HG02884 (cell line): ENCODE measurements around the gene PRIM2.
"Not testable (repeated sequence)": the region's sequence is repeated elsewhere in the genome, so short reads cannot be mapped to it uniquely, and the experiment has no call there.

Experiments used
- ATAC-seq: cut with Tn5 transposase; IDR thresholded peaks from one replicate; pipeline ENCODE4 v1.9.1; 2021; ENCODE audit warnings: mild to moderate bottlenecking, moderate library complexity; ENCODE audit not compliant: unreplicated experiment

Gene PRIM2

DNA sequence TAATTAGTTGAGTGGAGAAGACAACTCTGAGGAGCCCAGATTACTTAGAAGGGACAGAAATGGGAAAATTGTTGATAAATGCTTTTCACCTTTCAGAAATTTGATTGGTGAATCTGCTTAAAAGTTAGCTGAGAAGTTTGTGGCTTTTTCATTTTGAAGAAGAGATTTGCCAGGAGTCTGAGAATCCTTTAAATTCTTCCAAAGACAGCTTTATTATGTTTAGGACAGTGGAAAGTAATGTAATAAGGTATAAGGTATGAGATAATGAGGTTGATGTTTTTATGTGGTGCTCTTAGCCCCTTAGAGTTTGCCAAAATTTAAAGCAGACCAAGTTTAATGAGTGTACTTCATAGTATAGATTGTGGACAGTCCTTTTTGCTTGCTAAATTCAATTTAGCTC, 42.3 kb downstream of the PRIM2 start:
- not testable (repeated sequence) for ATAC-seq

DNA sequence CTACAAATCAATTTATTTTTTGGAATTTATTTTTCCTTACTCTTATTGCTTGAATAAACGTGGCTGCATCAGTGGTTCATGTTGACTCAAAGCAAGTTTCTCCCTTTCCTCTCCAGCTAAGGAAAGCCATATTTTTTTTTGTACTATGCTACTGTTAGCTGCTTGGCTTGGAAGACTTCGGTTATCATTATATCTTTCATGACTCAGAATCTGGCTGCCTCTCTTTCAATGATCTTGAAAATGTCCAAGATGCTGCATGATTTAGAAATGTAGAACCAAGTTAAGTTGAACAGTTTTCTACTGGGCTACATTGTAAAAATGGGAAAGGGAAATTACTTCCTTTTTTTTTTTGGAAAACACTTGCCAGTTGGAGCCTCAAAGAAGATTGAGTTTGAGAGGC, 44.9 kb downstream of the PRIM2 start:
- ATAC-seq, result not testable (repeated sequence)

DNA sequence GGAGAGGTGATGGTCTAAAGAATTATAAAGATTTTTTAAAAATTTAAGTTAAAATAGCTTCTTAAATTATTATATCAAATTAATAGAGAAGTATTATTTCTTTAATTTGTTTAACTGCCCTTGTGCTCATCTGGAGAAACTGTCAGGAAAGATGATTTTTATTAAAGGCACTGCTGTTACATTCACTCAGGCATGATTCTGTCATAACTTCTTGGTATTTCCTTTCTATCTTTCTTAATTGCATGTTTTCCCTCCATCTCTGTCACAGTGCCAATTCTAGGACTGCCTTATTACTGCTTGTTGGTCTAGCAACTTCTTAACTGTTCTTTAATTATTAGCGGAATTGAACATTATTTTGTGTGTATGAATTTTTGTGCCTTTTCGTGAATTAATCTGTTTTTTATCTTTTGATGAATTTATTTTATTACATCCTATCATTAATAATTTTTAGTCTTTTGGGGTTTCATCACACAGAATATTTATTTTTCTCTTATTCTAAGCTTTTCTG, 47.7 kb downstream of the PRIM2 start:
- ATAC-seq, result not testable (repeated sequence)

DNA sequence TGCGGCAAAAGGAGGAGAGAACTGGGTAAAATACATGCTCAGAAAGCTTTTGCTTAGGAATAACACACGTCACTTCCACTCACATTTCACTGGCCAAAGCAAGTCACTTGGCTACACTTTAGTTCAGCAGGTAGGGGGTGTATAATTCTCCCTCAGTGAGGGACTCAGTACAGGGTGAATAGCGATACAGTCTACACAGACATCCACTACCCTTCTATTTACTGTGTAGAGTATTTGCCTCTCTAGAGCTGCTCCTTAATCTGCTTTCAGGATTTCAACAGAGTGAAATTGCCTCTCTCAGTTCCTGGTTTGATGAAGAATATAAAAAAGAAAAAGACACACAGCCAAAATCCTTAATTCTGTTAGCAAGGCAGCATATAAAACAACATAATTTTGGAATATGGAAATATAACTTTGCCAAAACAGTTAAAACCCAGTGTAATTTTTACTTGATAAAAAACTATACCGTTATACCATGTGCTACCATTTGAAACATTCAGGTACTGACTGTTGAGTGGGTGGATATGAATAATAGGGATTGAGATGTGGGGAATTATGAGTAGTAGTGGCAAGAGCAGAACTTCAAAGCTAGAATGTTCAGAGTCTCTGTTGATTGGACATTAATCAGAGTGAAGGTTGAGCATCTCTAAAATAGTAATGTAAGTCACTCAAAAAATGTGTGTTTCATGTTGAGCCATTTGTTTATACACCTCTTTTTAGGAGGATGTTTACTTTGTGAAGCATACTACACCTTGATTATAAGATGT, 51.7 kb downstream of the PRIM2 start:
- ATAC-seq, result not testable (repeated sequence)

DNA sequence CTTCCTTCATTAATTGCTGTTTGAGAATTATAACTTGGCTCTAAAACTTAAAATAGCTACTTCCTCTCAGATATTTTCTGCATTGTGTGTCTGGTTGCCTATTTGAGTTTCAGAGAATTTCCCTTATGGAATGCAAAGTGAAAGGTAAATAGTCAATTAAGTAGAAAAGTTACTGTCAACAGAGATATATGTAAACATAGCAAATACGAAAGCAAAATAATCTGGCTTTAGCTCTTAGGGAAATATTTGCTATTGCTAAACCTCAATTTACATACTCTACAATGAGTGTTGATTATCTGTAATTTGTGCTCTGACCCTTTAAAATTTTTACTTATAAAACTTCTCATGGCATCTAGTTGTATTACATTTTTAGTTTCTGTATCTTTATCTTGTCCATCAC, 54.3 kb downstream of the PRIM2 start:
- not testable (repeated sequence) for ATAC-seq

DNA sequence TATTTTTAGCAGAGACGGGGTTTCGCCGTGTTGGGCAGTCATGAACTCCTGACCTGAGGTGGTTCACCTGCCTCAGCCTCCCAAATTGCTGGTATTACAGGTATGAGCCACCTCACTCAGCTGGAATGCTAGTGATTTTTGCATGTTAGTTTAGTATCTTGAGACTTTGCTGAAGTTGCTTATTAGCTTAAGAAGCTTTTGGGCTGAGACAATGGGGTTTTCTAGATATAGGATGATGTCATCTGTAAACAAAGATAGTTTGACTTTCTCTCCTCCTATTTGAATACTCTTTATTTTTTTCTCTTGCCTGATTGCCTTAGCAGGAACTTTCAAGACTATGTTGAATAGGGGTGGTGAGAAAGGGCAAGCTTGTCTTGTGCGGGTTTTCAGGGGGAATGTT, 57.3 kb downstream of the PRIM2 start:
- ATAC-seq, result not testable (repeated sequence)

DNA sequence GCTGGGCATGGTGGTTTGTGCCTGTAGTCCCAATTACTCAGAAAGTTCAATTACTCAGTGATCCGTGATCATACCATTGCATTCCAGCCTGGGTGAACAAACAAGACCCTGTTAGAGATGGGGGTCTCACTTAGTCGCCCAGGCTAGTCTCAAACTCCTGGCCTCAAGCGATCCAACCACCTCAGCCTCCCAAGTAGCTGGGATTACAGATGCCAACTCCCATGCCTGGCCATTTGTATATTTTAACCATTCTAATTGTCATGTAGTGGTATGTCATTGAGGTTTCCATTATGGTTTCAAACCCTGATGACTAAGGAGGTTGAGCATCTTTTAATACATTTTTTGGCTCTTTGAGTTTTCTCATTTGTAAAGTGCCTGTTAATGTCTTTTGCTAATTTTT, 58.7 kb downstream of the PRIM2 start:
- not testable (repeated sequence) for ATAC-seq

DNA sequence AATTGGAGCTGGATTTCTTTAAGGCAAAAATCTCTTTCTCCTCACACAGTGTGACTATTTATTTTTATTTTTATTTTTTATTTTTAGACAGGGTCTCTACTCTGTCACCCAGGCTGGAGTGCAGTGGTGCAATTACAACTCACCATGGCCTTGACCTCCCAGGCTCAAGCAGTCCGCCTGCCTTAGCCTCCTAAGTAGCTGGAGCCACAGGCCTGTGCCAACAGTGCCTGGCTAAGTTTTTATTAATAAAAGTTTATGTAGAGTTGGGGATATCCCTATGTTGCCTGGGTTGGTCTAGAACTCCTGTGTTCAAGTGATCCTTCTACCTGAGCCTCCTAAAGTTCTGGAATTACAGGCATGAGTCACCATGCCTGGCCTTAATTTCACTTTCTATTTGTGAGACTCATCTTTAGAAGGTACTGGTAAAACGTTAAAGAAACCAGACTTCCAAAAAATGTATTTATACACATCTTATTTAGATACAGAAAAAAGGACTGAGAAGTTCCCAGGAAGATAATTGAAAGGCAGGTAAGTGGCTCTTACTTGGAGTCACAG, 71.7 kb downstream of the PRIM2 start:
- not testable (repeated sequence) for ATAC-seq

DNA sequence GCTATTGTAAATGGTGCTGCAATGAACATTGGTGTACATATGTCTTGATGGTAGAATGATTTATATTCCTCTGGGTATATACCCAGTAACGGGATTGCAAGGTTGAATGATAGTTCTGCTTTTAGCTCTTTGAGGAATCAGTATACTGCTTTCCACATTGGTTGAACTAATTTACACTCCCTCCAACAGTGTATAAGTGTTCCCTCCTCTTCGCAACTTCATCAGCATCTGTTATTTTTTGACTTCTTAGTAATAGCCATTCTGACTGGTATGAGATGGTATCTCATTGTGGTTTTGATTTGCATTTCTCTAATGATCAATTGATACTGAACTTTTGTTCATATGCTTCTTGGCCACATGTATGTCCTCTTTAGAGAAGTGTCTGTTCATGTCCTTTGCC, 73.4 kb downstream of the PRIM2 start:
- ATAC-seq, result not testable (repeated sequence)

DNA sequence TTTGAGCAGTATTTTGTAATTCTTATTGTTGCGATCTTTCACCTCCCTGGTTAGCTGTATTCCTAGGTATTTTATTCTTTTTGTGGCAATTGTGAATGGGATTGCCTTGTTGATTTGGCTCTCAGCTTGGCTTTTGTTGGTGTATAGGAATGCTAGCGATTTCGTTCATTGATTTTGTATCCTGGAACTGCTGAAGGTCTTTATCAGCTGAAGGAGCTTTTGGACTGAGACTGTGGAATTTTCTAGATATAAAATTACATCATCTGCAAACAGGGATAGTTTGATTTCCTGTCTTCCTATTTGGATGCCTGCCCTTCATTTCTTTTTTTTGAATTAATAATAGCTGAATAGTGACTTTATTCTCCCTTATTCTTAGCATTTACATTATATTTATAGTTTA, 74.6 kb downstream of the PRIM2 start:
- ATAC-seq, result not testable (repeated sequence)

DNA sequence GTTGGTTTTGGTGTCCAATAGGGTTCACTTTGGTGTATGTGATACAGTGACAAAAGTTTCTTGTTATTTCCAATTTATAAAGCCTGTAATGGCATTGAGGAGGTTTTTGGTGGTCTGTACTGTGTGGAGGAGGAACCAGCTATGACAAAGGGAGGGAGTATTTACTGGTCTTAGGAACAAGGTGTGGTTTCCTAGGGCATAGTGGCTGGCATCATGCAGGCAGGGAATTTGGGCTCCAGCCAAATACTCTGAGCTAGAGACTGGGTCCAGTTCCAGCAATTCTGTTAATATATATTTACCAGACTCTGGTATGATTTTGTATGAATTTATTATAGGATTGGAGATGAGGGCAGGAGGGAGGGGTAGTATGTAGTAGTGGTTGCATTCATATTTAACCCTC, 101.9 kb downstream of the PRIM2 start:
- ATAC-seq, result not testable (repeated sequence)

DNA sequence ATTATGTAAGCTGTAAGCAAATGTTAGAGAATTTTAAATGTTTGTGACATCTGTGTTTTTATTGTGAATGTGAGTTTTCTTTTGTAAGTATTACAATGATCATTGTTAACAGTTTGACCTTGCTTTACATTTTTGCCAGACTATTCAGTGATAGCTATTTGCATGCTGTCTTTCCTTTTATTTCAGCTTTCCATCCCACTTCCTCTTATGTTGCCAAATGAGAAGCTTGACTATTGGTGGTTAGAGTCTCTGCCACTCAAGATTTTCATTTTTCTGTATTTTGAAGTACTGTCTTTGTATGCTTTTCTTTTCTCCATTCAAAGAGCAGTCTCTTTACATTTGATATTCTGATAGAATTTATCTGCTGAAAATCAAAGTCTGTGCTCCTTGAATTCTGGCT, 104.1 kb downstream of the PRIM2 start:
- ATAC-seq, result no peak

DNA sequence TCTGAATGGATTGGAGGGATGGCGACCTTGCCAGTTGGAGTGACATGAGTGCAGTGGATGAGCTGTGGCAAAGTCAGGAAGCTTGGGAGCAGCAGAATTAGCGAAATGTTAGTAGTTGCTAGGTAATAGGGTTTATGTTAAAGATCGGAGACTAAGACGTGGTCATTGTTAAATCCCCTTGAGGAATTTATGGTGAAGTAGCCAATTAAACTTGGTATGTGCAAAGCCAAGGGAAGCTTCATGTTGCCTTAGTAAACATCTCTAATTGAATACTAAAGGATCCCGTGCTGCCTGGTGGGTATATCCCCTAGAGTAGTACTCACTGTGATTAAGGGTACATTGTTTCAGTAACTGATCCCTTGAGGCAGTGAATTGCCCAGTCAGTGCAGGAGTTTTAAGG, 106.0 kb downstream of the PRIM2 start:
- ATAC-seq, result no peak

DNA sequence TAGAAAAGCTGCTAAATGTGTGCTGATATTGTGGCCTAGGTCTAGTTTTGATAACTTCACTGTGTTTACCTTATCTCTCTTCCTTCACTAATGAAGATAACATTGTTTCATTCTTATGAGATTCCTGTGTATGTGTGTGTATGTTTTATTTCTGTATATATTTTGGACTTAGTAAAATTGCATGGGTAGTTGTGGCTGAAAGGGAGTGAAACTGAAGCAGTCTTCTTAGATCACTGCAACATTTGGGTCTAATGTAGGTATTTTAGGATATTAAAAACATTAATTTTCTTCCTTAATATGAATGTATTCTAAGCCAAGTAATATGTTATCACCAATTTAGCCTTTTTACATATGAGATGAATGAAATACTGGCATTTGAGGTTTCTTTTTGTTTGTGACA, 114.3 kb downstream of the PRIM2 start:
- ATAC-seq, result not testable (repeated sequence)

DNA sequence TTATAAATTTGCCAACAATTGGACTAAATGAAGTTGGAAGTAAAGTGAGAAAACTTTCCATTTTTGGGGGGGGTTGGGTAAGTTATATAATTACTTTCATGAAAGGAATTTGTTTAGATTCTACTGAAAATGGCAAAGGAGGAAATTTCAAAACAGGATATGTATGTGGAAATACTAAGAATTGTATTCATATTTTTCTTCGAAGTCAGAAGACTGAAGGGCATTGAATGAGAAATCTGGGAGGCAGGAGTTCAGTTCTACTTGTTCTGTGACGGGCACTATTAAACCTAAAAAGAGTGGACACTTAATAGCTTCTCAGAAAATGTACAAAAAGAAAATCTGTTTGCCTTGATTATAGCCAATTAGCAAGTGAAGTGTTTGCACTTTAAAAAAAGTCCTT, 114.7 kb downstream of the PRIM2 start:
- no peak for ATAC-seq

DNA sequence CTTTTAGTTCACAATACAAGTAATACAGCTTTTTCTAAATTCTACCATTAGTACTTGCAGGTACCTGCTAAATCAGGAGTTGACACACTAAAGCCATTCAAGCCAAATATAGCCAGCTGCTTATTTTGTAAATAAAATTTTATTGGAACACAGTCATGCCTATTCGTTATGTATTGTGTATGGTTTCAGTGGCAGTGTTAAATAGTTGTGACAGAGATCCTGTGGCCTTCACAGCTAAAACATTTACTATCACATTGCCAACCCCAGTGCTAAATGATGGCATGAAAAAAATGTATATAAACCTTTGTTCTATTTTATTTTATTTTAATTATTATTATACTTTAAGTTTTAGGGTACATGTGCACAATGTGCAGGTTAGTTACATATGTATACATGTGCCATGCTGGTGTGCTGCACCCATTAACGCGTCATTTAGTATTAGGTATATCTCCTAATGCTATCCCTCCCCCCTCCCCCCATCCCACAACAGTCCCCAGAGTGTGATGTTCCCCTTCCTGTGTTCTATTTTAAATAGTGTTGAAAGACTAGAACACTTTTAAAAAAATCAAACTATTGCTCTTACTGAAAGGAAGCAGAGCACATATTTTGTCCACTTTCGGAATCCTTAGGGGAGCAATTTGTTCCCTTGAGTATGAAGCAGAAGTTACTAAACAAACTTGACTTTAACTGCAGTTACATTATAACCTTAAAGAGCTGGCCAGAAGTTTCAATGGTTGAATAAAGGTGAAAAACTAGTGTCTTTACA, 115.7 kb downstream of the PRIM2 start:
- ATAC-seq, result no peak

DNA sequence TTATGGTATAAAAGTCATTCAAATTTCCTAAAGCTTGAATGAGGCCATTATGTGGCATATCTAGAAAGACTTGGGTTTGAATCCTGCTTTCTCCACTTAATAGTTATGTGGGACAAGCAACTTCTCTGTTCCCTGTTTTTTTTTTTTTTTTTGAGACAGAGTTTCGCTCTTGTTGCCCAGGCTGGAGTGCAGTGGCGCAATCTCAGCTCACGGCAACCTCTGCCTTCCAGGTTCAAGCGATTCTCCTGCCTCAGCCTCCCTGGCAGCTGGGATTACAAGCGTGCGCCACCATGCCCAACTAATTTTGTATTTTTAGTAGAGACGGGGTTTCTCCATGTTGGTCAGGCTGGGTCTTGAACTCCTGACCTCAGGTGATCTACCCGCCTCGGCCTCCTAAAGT, 116.4 kb downstream of the PRIM2 start:
- not testable (repeated sequence) for ATAC-seq

DNA sequence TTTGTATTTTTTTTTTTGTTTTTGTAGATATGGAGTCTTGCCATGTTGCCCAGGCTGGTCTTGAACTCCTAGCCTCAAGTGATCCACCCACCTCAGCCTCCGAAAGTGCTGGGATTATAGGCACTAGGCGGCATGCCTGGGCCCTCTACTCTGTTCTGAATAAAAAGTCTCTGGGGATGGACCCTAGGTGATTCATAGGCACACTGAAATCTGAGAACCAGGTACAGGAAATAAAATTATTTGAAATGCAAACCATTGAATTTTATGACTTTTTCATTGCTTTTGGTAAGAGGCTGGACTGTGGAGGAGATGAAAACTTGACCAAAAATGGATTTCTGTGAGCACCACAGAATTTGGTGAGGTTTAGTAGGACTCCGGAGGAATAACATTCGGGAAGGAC, 117.5 kb downstream of the PRIM2 start:
- ATAC-seq, result no peak

DNA sequence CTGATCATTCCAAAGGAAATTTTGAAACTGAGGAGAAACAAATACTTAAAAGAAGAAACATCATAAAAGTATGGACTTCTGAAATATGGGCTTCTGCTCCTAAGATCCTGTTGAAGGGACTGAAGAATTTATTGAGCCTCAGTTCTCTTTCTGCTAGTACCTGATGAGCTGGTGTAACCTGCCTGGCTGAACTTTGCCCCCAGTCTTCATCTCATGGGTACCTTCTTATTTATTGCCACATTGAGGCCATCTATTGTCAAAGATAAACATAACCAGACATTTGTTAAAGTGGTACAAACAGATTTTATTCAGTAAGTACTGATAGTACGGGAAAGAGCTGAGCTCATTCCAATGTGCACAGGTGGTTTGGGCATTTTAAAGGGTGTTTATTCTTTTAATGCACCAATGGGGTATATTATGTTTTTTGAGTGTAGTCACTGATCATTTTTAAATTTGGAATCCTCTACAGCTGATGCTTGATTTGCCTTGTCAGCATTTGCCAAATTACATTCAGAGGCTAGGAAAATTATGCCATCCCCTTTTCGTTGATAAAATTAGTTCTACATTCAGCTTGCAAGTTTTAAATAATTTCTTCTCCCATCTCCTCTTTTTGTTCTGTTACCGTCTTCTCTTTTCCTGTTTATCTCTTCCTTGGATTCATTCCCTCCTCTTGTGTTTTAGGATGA, 118.2 kb downstream of the PRIM2 start:
- no peak for ATAC-seq

DNA sequence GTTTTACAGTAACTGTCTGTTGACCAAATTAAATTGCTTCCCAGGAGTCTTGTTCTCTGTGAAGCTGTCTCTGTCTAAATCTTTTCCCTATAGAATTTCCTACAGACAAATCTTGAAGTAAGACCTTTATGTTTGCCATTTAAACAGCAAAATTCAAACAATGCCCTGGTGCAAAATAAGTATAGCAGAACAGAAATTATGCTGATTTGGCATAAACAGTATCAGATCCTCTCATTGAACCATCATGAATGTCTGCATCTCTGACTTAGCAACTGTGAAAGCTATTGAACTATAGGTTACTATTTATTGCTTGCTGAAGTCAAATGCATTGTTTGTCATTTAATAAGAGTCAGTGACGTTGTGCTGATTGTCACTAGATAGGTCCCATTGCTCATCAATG, 123.3 kb downstream of the PRIM2 start:
- not testable (repeated sequence) for ATAC-seq

DNA sequence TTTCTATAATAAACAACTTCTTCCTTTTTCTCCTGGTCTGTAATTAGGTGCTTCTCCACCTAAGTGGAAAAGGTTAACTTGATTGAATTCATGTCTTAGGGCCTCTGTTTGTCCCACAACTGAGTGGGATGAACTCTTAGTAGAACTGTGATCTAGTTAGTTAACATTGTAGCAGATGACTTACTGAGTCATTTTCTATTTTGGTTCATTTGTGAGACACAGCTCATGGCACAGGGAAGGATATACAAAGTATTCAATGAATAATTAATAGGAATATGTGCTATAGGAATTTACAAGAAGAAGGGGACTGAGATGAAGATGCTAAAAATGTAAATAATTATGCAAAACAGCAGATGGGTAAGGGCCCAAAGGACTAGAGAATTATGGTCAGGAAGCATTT, 124.7 kb downstream of the PRIM2 start:
- ATAC-seq, result not testable (repeated sequence)
